ENCODE measurements around the gene FXR2. TPM values are rescaled to one million over a fixed set of nuclear protein-coding genes. Genes with fewer than 3 reads are reported as not detected.

Gene FXR2
- total RNA-seq, 1 donor from 2014 or later, result 19.3 TPM

DNA sequence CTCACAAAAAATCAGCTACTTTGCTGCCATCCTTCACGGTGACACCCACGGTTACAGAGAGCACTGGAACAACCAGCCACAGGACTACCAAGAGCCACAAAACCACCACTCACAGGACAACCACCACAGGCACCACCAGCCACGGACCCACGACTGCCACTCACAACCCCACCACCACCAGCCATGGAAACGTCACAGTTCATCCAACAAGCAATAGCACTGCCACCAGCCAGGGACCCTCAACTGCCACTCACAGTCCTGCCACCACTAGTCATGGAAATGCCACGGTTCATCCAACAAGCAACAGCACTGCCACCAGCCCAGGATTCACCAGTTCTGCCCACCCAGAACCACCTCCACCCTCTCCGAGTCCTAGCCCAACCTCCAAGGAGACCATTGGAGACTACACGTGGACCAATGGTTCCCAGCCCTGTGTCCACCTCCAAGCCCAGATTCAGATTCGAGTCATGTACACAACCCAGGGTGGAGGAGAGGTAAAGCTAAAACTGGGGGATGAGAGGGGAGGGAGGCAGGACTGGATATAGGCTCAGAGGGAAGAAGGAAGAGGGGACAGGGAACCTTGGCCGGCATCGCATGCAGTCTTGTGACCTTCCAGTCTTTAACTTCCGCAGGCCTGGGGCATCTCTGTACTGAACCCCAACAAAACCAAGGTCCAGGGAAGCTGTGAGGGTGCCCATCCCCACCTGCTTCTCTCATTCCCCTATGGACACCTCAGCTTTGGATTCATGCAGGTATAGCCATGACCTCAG lies 34.7 kb downstream of the FXR2 start:
- Histone ChIP-seq H3K4me1 (peaks cover 25 to 37% of the 10 kb centered on the region in 2 donors), H3K4me3 (peak overlapping the region; percentile 30 to 65), H3K27ac (peak overlapping the region; percentile 85 to 87), H3K27me3 (no peaks in the 10 kb centered on the region), H3K9me3 (no peaks in the 10 kb centered on the region), H3K36me3 (peaks cover 39 to 40% of the 10 kb centered on the region in 2 donors)
- no peak for DNase-seq (ENCODE audit: low spot score in 2 of 2)
- TF ChIP-seq, protein P1, sequence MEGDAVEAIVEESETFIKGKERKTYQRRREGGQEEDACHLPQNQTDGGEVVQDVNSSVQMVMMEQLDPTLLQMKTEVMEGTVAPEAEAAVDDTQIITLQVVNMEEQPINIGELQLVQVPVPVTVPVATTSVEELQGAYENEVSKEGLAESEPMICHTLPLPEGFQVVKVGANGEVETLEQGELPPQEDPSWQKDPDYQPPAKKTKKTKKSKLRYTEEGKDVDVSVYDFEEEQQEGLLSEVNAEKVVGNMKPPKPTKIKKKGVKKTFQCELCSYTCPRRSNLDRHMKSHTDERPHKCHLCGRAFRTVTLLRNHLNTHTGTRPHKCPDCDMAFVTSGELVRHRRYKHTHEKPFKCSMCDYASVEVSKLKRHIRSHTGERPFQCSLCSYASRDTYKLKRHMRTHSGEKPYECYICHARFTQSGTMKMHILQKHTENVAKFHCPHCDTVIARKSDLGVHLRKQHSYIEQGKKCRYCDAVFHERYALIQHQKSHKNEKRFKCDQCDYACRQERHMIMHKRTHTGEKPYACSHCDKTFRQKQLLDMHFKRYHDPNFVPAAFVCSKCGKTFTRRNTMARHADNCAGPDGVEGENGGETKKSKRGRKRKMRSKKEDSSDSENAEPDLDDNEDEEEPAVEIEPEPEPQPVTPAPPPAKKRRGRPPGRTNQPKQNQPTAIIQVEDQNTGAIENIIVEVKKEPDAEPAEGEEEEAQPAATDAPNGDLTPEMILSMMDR (IDR thresholded peaks at IDR 0.05), result no peak
- intact Hi-C loops (cut with DNase I), result loop anchor here (10.0 kb wide), 1 partner anchor 595 kb away; the partner anchor contains the start of gene TMEM107

DNA sequence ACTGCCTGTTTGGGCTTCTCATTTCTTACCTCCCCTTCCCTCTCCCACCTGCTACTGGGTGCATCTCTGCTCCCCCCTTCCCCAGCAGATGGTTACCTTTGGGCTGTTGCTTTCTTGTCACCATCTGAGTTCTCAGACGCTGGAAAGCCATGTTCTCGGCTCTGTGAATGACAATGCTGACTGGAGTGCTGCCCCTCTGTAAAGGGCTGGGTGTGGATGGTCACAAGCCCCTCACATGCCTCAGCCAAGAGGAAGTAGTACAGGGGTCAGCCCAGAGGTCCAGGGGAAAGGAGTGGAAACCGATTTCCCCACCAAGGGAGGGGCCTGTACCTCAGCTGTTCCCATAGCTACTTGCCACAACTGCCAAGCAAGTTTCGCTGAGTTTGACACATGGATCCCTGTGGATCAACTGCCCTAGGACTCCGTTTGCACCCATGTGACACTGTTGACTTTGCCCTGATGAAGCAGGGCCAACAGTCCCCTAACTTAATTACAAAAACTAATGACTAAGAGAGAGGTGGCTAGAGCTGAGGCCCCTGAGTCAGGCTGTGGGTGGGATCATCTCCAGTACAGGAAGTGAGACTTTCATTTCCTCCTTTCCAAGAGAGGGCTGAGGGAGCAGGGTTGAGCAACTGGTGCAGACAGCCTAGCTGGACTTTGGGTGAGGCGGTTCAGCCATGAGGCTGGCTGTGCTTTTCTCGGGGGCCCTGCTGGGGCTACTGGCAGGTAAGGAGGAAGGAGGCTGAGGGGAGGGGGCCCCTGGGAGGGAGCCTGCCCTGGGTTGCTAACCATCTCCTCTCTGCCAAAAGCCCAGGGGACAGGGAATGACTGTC lies 35.5 kb downstream of the FXR2 start, which contains the start of gene CD68:
Gene CD68, plus strand, starts transcription at position 638 of the 833 bp plus-strand sequence. Its CDS starts 40 bp downstream, at position 678.
- no peaks in the 10 kb centered on the region for H3K27me3 ChIP-seq
- DNase-seq (ENCODE audit: low spot score in 2 of 2), result peak; percentile 88 to 92
- intact Hi-C loops (cut with DNase I), result no loop called here
- H3K27ac ChIP-seq, result peak within 1 kb of the TSS; percentile 85 to 87
- peaks cover 20 to 40% of the 10 kb centered on the region in 2 donors for H3K4me1 ChIP-seq
- TF ChIP-seq, protein P1 (IDR thresholded peaks at IDR 0.05), result no peak
- peak within 1 kb of the TSS; percentile 30 to 65 for H3K4me3 ChIP-seq
- H3K9me3 ChIP-seq, result no peaks in the 10 kb centered on the region
- peaks cover 47 to 48% of the 10 kb centered on the region in 2 donors for H3K36me3 ChIP-seq

DNA sequence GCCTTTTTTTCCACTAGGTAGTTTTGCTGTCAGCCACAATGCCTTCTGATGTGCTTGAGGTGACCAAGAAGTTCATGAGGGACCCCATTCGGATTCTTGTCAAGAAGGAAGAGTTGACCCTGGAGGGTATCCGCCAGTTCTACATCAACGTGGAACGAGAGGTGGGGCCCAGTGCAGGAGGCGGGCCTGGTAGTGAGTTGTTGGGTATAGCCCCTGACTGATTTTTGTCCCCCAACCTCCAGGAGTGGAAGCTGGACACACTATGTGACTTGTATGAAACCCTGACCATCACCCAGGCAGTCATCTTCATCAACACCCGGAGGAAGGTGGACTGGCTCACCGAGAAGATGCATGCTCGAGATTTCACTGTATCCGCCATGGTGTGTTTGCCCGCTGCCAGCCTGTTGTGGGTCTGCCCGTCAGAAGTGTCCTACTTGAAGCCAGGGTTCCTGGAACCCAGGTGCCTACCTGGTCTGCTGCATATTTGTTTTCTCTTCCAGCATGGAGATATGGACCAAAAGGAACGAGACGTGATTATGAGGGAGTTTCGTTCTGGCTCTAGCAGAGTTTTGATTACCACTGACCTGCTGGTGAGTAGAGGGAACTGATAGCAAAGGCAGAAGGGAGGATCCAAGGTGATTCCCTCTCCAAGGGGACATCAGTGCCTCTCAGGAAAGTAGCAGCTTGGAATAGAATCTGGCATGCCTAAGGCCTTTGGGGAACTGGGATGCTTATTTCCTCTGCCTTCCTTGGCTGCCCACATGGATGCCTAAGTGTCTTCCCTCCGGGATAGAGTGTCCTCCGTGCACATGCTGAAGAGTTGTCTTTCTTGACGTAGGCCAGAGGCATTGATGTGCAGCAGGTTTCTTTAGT lies 37.1 kb downstream of the FXR2 start:
- H3K4me1 ChIP-seq, result peaks cover 12 to 35% of the 10 kb centered on the region in 2 donors
- peak overlapping the region in 1 of 2 donors; percentile 1 for H3K27ac ChIP-seq
- intact Hi-C loops (cut with DNase I), result no loop called here
- H3K27me3 ChIP-seq, result no peaks in the 10 kb centered on the region
- no peak overlapping the region for H3K4me3 ChIP-seq
- peaks cover 50 to 53% of the 10 kb centered on the region in 2 donors for H3K36me3 ChIP-seq
- H3K9me3 ChIP-seq, result no peaks in the 10 kb centered on the region
- TF ChIP-seq, protein P1 (IDR thresholded peaks at IDR 0.05), result no peak
- DNase-seq (ENCODE audit: low spot score in 2 of 2), result no peak

DNA sequence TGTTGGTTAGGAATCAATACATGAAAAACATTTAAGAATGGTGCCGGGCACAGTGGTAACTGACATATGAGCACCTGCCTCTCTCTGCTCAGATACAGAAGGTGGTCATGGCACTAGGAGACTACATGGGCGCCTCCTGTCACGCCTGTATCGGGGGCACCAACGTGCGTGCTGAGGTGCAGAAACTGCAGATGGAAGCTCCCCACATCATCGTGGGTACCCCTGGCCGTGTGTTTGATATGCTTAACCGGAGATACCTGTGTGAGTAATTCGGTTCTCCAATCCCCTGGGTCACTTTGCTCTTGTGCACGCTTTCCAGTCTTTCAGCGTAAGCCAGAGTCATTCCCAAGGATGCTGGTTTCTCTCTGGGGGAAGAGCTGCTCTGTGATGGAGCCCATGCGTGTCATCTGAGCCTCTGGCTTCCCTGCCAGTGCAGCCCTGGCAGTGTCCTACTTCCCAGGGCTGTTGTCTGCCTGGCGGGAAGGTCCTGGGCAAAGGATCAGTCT lies 38.2 kb downstream of the FXR2 start:
- Histone ChIP-seq H3K36me3 (peaks cover 50 to 53% of the 10 kb centered on the region in 2 donors), H3K27ac (no peak overlapping the region), H3K9me3 (no peaks in the 10 kb centered on the region), H3K4me3 (no peak overlapping the region), H3K27me3 (no peaks in the 10 kb centered on the region), H3K4me1 (peaks cover 5 to 31% of the 10 kb centered on the region in 2 donors)
- no peak for DNase-seq (ENCODE audit: low spot score in 2 of 2)
- intact Hi-C loops (cut with DNase I), result no loop called here
- TF ChIP-seq, protein P1 (IDR thresholded peaks at IDR 0.05), result no peak

DNA sequence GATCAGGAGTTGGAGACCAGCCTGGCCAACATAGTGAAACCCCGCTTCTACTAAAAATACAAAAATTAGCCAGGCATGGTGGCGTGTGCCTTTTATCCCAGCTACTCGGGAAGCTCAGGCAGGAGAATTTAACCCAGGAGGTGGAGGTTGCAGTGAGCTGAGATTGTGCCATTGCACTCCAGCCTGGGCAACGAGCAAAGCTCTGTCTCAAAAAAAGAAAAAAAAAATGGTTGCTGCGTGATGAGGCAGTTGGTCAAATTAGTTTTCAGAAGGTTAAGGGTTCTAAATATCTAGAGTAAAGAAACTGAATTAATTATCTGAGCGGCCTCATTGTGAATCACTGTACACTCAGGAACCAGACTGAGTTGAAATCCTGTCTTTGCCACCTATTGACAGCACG lies 38.7 kb downstream of the FXR2 start:
- DNase-seq (ENCODE audit: low spot score in 2 of 2), result no peak
- Histone ChIP-seq H3K36me3 (peaks cover 51 to 57% of the 10 kb centered on the region in 2 donors), H3K27ac (no peak overlapping the region), H3K4me1 (peaks cover 3 to 28% of the 10 kb centered on the region in 2 donors), H3K4me3 (no peak overlapping the region), H3K27me3 (no peaks in the 10 kb centered on the region), H3K9me3 (no peaks in the 10 kb centered on the region)
- TF ChIP-seq, protein P1 (IDR thresholded peaks at IDR 0.05), result no peak
- intact Hi-C loops (cut with DNase I), result no loop called here

Measured in ascending aorta (tissue), 2 donors.